Measurements from ENCODE around the gene GRM7.

The GRM7 gene

GRCh38 chr3:7638103-7638502 lies 777.2 kb downstream of the GRM7 start:
- no peaks in the 10 kb centered on the region for H3K9me3 ChIP-seq (ENCODE audit: control insufficient read depth, insufficient read depth, low read length)
- H3K9ac ChIP-seq (ENCODE audit: low read depth, low read length): no peak overlapping the region
- no peaks in the 10 kb centered on the region for H3K4me1 ChIP-seq (ENCODE audit: insufficient read depth, low read length)
- no peaks in the 10 kb centered on the region for H3K36me3 ChIP-seq (ENCODE audit: insufficient read depth, low read length)

DNA sequence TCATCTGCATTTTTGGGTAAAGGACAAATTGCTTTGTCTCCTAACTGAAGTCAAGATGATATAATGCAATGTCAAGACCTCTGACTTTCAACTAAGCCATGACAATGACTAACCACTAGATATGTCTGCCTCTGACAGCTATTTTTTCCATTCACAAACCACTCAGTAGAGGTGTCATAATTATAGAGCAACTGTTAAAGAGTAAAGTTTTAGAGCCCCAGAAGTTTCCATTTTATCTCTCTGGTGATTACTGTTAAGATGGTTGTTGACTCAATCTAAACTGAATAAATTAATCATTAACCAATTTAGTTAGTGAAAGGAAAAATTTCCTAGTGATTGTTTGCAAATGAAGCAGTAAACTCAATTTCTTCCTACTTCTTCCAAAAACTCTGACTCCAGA lies 779.9 kb downstream of the GRM7 start:
- Histone ChIP-seq H3K9ac (ENCODE audit: low read depth, low read length) (no peak overlapping the region), H3K36me3 (ENCODE audit: insufficient read depth, low read length) (no peaks in the 10 kb centered on the region), H3K9me3 (ENCODE audit: control insufficient read depth, insufficient read depth, low read length) (no peaks in the 10 kb centered on the region), H3K4me1 (ENCODE audit: insufficient read depth, low read length) (no peaks in the 10 kb centered on the region)

- Histone ChIP-seq H3K36me3 (ENCODE audit: insufficient read depth, low read length) (no peaks in the 10 kb centered on the region), H3K9me3 (ENCODE audit: control insufficient read depth, insufficient read depth, low read length) (no peaks in the 10 kb centered on the region), H3K4me1 (ENCODE audit: insufficient read depth, low read length) (peaks cover 4% of the 10 kb centered on the region; the same call in 1 of the 2 replicates), H3K9ac (ENCODE audit: low read depth, low read length) (no peak overlapping the region)
These were observed 785.9 kb downstream of the GRM7 start for GRCh38 chr3:7646851-7647250.

DNA sequence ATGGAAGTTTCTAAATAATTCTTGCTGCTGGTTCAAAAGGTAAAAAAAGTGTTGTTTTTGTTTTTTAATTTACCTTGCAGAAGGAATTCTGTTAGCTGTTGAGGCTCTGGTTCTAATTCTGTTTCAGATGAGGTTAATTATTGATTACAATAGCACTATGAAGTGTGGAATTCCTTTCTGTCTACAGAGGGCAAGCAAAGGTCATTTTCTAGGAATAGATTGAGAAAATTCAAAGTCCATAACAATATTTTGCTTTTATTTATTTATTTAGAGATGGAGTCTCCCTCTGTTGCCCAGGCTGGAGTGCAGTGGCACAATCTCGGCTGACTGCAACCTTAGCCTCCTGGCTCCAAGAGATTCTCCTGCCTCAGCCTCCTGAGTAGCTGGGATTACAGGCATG lies 789.6 kb downstream of the GRM7 start:
- Histone ChIP-seq H3K4me1 (ENCODE audit: insufficient read depth, low read length) (peaks cover 4% of the 10 kb centered on the region; the same call in 1 of the 2 replicates), H3K9ac (ENCODE audit: low read depth, low read length) (no peak overlapping the region), H3K9me3 (ENCODE audit: control insufficient read depth, insufficient read depth, low read length) (peaks cover 5% of the 10 kb centered on the region; the same call in 1 of the 2 replicates), H3K36me3 (ENCODE audit: insufficient read depth, low read length) (no peaks in the 10 kb centered on the region)

GRCh38 chr3:7651274-7651673 lies 790.4 kb downstream of the GRM7 start:
- Histone ChIP-seq H3K9me3 (ENCODE audit: control insufficient read depth, insufficient read depth, low read length) (peaks cover 5% of the 10 kb centered on the region; the same call in 1 of the 2 replicates), H3K4me1 (ENCODE audit: insufficient read depth, low read length) (peaks cover 4% of the 10 kb centered on the region; the same call in 1 of the 2 replicates), H3K36me3 (ENCODE audit: insufficient read depth, low read length) (no peaks in the 10 kb centered on the region), H3K9ac (ENCODE audit: low read depth, low read length) (no peak overlapping the region)

- H3K36me3 ChIP-seq (ENCODE audit: insufficient read depth, low read length): no peaks in the 10 kb centered on the region
- no peak overlapping the region for H3K9ac ChIP-seq (ENCODE audit: low read depth, low read length)
- no peaks in the 10 kb centered on the region for H3K4me1 ChIP-seq (ENCODE audit: insufficient read depth, low read length)
- peaks cover 5% of the 10 kb centered on the region; the same call in 1 of the 2 replicates for H3K9me3 ChIP-seq (ENCODE audit: control insufficient read depth, insufficient read depth, low read length)
These were observed 796.5 kb downstream of the GRM7 start for GRCh38 chr3:7657214-7658112.

- H3K9me3 ChIP-seq (ENCODE audit: control insufficient read depth, insufficient read depth, low read length): peaks cover 3% of the 10 kb centered on the region; the same call in 1 of the 2 replicates
- H3K36me3 ChIP-seq (ENCODE audit: insufficient read depth, low read length): no peaks in the 10 kb centered on the region
- no peaks in the 10 kb centered on the region for H3K4me1 ChIP-seq (ENCODE audit: insufficient read depth, low read length)
- no peak overlapping the region for H3K9ac ChIP-seq (ENCODE audit: low read depth, low read length)
These were observed 797.4 kb downstream of the GRM7 start for GRCh38 chr3:7658294-7658693.

DNA sequence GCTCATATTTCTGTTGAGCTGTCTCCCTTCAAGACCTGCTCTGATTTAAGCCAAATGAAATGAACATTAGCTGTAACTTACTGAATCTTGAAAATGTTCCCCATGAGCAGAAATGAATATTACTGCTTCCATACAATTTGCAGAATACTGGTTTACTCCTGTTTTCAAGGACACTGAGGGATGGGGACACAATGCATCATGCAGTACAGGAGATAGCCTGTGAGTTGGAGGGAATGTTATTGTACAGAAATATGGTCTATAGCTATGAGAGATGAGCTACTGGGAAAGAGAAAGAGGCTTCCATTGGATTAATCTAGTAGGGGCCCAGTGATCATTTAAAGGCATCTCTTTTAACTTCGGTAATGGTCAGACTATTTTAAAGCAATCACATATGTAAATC lies 798.2 kb downstream of the GRM7 start:
- H3K9ac ChIP-seq (ENCODE audit: low read depth, low read length): no peak overlapping the region
- H3K4me1 ChIP-seq (ENCODE audit: insufficient read depth, low read length): no peaks in the 10 kb centered on the region
- no peaks in the 10 kb centered on the region for H3K36me3 ChIP-seq (ENCODE audit: insufficient read depth, low read length)
- H3K9me3 ChIP-seq (ENCODE audit: control insufficient read depth, insufficient read depth, low read length): no peaks in the 10 kb centered on the region; the same call in 1 of the 2 replicates

DNA sequence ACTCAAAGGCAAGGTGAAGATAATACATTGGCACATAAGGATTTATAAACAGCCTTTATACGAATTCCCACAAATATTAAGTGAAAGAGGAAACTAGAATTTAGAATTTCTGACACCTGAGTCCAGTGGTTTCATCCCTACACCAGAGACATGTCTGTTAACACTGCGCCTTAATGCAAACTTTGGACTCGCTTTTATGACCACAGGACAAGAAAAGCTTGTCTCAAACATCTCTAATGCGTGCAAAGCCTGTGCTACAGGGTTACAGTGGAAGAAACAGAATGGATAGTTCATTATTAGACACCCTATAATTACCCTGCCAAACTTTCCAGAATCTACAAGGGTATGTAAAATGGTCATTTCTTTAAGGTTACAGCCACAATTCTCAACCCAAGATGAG lies 802.9 kb downstream of the GRM7 start:
- no peaks in the 10 kb centered on the region for H3K9me3 ChIP-seq (ENCODE audit: control insufficient read depth, insufficient read depth, low read length)
- H3K36me3 ChIP-seq (ENCODE audit: insufficient read depth, low read length): no peaks in the 10 kb centered on the region
- H3K4me1 ChIP-seq (ENCODE audit: insufficient read depth, low read length): no peaks in the 10 kb centered on the region
- H3K9ac ChIP-seq (ENCODE audit: low read depth, low read length): no peak overlapping the region

GRCh38 chr3:7667774-7668173 lies 806.9 kb downstream of the GRM7 start:
- H3K4me1 ChIP-seq (ENCODE audit: insufficient read depth, low read length): no peaks in the 10 kb centered on the region
- no peaks in the 10 kb centered on the region for H3K9me3 ChIP-seq (ENCODE audit: control insufficient read depth, insufficient read depth, low read length)
- H3K9ac ChIP-seq (ENCODE audit: low read depth, low read length): no peak overlapping the region
- no peaks in the 10 kb centered on the region for H3K36me3 ChIP-seq (ENCODE audit: insufficient read depth, low read length)

- Histone ChIP-seq H3K4me1 (ENCODE audit: insufficient read depth, low read length) (no peaks in the 10 kb centered on the region), H3K9ac (ENCODE audit: low read depth, low read length) (no peak overlapping the region), H3K9me3 (ENCODE audit: control insufficient read depth, insufficient read depth, low read length) (no peaks in the 10 kb centered on the region), H3K36me3 (ENCODE audit: insufficient read depth, low read length) (no peaks in the 10 kb centered on the region)
These were observed 808.7 kb downstream of the GRM7 start for GRCh38 chr3:7669641-7670040.

DNA sequence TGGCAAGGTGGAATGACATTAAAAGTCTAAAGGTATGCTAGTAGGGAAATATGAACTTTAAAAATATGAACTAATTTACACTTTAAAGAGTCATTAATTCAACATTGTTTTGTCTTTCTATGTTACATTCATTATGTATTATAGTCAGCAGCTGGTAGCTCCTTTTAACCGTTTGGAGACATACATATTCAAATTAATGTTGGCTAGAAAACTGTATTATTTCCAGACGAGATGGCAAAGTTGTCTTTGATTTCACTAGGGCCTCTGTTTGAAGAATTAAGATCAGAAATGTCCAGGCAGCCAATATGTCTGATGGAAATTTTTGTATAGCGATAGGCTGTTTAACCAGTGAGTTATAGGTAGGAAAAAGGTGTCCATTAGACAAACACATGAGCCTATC lies 817.6 kb downstream of the GRM7 start:
- Histone ChIP-seq H3K4me1 (ENCODE audit: insufficient read depth, low read length) (peaks cover 7% of the 10 kb centered on the region; the same call in 1 of the 2 replicates), H3K9me3 (ENCODE audit: control insufficient read depth, insufficient read depth, low read length) (no peaks in the 10 kb centered on the region), H3K36me3 (ENCODE audit: insufficient read depth, low read length) (no peaks in the 10 kb centered on the region), H3K9ac (ENCODE audit: low read depth, low read length) (no peak overlapping the region)

DNA sequence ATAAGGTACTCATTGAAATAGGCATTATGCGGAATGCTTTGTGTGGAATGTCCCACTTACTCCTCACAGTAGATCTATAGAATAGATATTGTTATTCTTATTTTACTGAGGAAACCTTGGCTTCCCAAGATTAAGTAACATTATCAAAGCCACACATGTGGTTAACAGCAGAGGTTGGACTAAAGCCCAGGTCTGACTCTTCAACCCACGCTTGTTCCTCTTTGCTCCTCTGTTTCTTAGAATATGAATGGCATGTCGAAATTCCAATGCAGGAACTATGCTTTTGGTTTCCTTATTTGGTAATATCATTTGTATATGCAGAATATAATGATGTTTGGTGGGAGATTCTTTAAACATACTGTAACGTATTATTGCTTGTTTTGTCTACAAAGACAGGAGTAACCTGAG lies 821.9 kb downstream of the GRM7 start:
- Histone ChIP-seq H3K9ac (ENCODE audit: low read depth, low read length) (no peak overlapping the region), H3K36me3 (ENCODE audit: insufficient read depth, low read length) (no peaks in the 10 kb centered on the region), H3K9me3 (ENCODE audit: control insufficient read depth, insufficient read depth, low read length) (0 out of 2 replicates have a peak, but pooled peaks cover 5% of the 10 kb centered on the region), H3K4me1 (ENCODE audit: insufficient read depth, low read length) (peaks cover 11% of the 10 kb centered on the region; the same call in 1 of the 2 replicates)

GRCh38 chr3:7683426-7683825 lies 822.5 kb downstream of the GRM7 start:
- Histone ChIP-seq H3K9me3 (ENCODE audit: control insufficient read depth, insufficient read depth, low read length) (0 out of 2 replicates have a peak, but pooled peaks cover 5% of the 10 kb centered on the region), H3K4me1 (ENCODE audit: insufficient read depth, low read length) (peaks cover 11% of the 10 kb centered on the region; the same call in 1 of the 2 replicates), H3K9ac (ENCODE audit: low read depth, low read length) (no peak overlapping the region), H3K36me3 (ENCODE audit: insufficient read depth, low read length) (no peaks in the 10 kb centered on the region)

DNA sequence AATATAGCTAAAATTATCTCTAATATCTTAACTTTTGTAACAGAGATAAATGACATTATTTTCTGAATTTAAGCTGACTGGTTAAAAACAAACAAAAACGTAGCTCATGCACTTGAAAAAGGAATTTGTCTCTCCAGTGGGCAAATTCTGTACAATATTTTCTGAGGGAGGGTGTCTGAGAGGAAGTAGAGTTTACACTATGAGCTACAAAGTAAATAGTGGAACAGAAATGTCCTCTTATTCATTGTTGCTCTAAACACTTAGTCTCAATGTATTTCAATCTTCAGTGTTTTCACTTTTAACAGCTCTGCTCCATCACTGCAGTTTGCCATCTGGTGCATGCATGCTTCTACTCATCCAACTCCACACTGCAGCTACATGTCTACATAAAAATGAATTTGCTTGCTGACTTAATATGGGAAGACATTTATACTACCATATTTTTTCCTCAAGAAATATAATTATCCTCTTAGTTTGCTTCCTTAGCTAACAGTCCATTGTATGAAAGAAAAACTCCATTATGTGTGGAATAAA lies 823.3 kb downstream of the GRM7 start:
- Histone ChIP-seq H3K9me3 (ENCODE audit: control insufficient read depth, insufficient read depth, low read length) (0 out of 2 replicates have a peak, but pooled peaks cover 5% of the 10 kb centered on the region), H3K4me1 (ENCODE audit: insufficient read depth, low read length) (peaks cover 11% of the 10 kb centered on the region; the same call in 1 of the 2 replicates), H3K9ac (ENCODE audit: low read depth, low read length) (no peak overlapping the region), H3K36me3 (ENCODE audit: insufficient read depth, low read length) (no peaks in the 10 kb centered on the region)
